ENCODE results near the gene POLR2L.

- TF ChIP-seq CTCF (IDR thresholded peaks at IDR 0.05) (no peak), POLR2A (IDR thresholded peaks at IDR 0.05) (no peak)
Measured at GRCh38 chr11:849951-850774, 7.8 kb upstream of the POLR2L start.

All from ovary (tissue), 3 donors.